Measurements from ENCODE around the gene YTHDF1.

GRCh38 chr20:63175038-63175895 lies 40.7 kb downstream of the YTHDF1 start:
- TF ChIP-seq CTCF (IDR thresholded peaks at IDR 0.05; ENCODE audit: low read depth, low read length) (no peak), MAX (IDR thresholded peaks at IDR 0.05; ENCODE audit: low read depth, low read length) (no peak), POLR2A (IDR thresholded peaks at IDR 0.05; ENCODE audit: extremely low read depth, insufficient read length) (no peak), MYC (IDR thresholded peaks at IDR 0.05; ENCODE audit: low read depth, low read length) (no peak)

Data from NB4 (cell line).